OCI-LY1 (cell line): ENCODE measurements around the gene MCF2L2.

ENCODE experiments used
- CTCF ChIP-seq: fragments of 200-600 bp; sonication (generic), shearing (Covaris generic); IDR thresholded peaks from 2 replicates; pipeline ENCODE4 v1.5.1; 2017; ENCODE audit warnings: mild to moderate bottlenecking, antibody characterized with exemption, low read length, moderate library complexity, mixed read lengths
- EZH2 ChIP-seq: fragments of 200-600 bp; sonication (generic), shearing (Covaris generic); IDR thresholded peaks from 2 replicates; pipeline ENCODE4 v1.8.0; 2017; ENCODE audit warnings: borderline replicate concordance, mixed run types, mild to moderate bottlenecking, antibody characterized with exemption, low read length, moderate library complexity, mixed read lengths

GRCh38 chr3:183213415-183214276, 214.8 kb downstream of the MCF2L2 start:
- TF ChIP-seq CTCF = no peak
- no peak for TF ChIP-seq EZH2
